H1 (cell line): ENCODE data around the gene ZNF609. TPM values are rescaled to one million over a fixed set of nuclear protein-coding genes. Genes with fewer than 3 reads are reported as not detected.

Experiments used
- CTCF ChIA-PET: fragments of 300-600 bp; sonication (Branson Sonifier 250); formaldehyde crosslinking; loops from one replicate; lab custom pipeline; 2021; ENCODE audit not compliant: partially characterized antibody; lab: Charles Lee
- POLR2A ChIA-PET: fragments of 300-600 bp; sonication (Branson Sonifier 250); formaldehyde crosslinking; loops from one replicate; lab custom pipeline; 2021; ENCODE audit warnings: inconsistent platforms; ENCODE audit not compliant: partially characterized antibody; lab: Charles Lee
- DNase-seq, 2 experiments: peaks; one replicate each; pipeline versions ENCODE4 v3.0.0 to v3.0.0-alpha.2; 2010 to 2022; ENCODE audit warnings: low spot score in 2 of 2, low read depth in 1 of 2, mixed read lengths in 1 of 2
- FAIRE-seq: peaks from 2 replicates; lab custom pipeline; 2011; peaks lifted over from hg19 to GRCh38; lab: Jason Lieb, UNC
- H2AFZ ChIP-seq: 2 replicates; pipeline ENCODE4 v1.8.1; 2012; ENCODE audit warnings: low read length, inconsistent platforms
- H2AK5ac ChIP-seq: 2 replicates; pipeline ENCODE4 v1.6.1; 2013; ENCODE audit warnings: low read depth, low read length
- H2BK120ac ChIP-seq: replicated peaks from 2 replicates; pipeline ENCODE3; 2013; ENCODE audit warnings: low read depth, low read length, inconsistent platforms
- H2BK12ac ChIP-seq: 2 replicates; pipeline ENCODE4 v1.6.1; 2013; ENCODE audit warnings: low read depth, low read length
- H2BK15ac ChIP-seq: 2 replicates; pipeline ENCODE4 v1.6.1; 2013; ENCODE audit warnings: low read length
- H2BK20ac ChIP-seq: 2 replicates; pipeline ENCODE4 v1.6.1; 2013; ENCODE audit warnings: low read length
- H2BK5ac ChIP-seq: 2 replicates; pipeline ENCODE4 v1.6.1; 2013; ENCODE audit warnings: low read depth, low read length
- H3K14ac ChIP-seq: 2 replicates; pipeline ENCODE4 v1.6.1; 2013; ENCODE audit warnings: inconsistent platforms; ENCODE audit not compliant: insufficient read length
- H3K18ac ChIP-seq: 2 replicates; pipeline ENCODE4 v1.6.1; 2013; ENCODE audit warnings: low read length; ENCODE audit errors: extremely low read depth
- H3K23ac ChIP-seq: 2 replicates; pipeline ENCODE4 v1.6.1; 2013; ENCODE audit warnings: inconsistent platforms; ENCODE audit not compliant: insufficient read length
- H3K23me2 ChIP-seq: 2 replicates; pipeline ENCODE4 v1.6.1; 2013; ENCODE audit warnings: low read depth, low read length
- H3K27ac ChIP-seq: 2 replicates; pipeline ENCODE4 v1.6.1; 2011; ENCODE audit warnings: low read depth, low read length, inconsistent platforms
- H3K27me3 ChIP-seq, 4 experiments: replicated peaks in 1 of 4; 1 replicate in 1 of 4; 2 replicates in 3 of 4; pipeline versions ENCODE4 v1.6.1 to v1.8.1; 2011 to 2013; ENCODE audit warnings: low read length in 3 of 4, mild to moderate bottlenecking in 3 of 4, inconsistent platforms in 2 of 4, mixed read lengths in 2 of 4, moderate library complexity in 1 of 4; ENCODE audit not compliant: control insufficient read depth in 3 of 4, insufficient read depth in 3 of 4; ENCODE audit errors: extremely low read depth in 1 of 4
- H3K36me3 ChIP-seq, 4 experiments: 2 replicates each; pipeline versions ENCODE4 v1.6.1 to v1.8.1; 2011 to 2013; ENCODE audit warnings: mild to moderate bottlenecking in 4 of 4, low read length in 3 of 4, moderate library complexity in 2 of 4, control low read depth in 1 of 4, inconsistent platforms in 1 of 4; ENCODE audit not compliant: insufficient read depth in 4 of 4, control insufficient read depth in 2 of 4
- H3K4ac ChIP-seq: replicated peaks from 2 replicates; pipeline ENCODE3; 2013; ENCODE audit warnings: low read length, low read depth, mixed read lengths, inconsistent platforms; ENCODE audit not compliant: insufficient read length
- H3K4me1 ChIP-seq, 4 experiments: replicated peaks in 1 of 4; 1 replicate in 1 of 4; 2 replicates in 3 of 4; pipeline versions ENCODE4 v1.6.1 to v1.8.1; 2011 to 2013; ENCODE audit warnings: low read length in 3 of 4, inconsistent platforms in 2 of 4, mixed read lengths in 1 of 4; ENCODE audit not compliant: insufficient read depth in 4 of 4, control insufficient read depth in 3 of 4
- H3K4me2 ChIP-seq, 2 experiments: 2 replicates each; pipeline versions ENCODE4 v1.6.1 to v1.8.1; 2011 to 2013; ENCODE audit warnings: low read depth in 2 of 2, low read length in 2 of 2, control low read depth in 1 of 2, inconsistent platforms in 1 of 2, mild to moderate bottlenecking in 1 of 2; ENCODE audit not compliant: insufficient read depth in 1 of 2
- H3K4me3 ChIP-seq, 4 experiments: fragments of 200-600, 300-600 bp in 1 of 4; sonication (generic), shearing (Covaris generic), sonication (Bioruptor Twin) in 1 of 4; 2 replicates each; pipeline versions ENCODE4 v1.5.1 to v1.8.1; 2011 to 2016; ENCODE audit warnings: low read length in 4 of 4, low read depth in 3 of 4, control low read depth in 2 of 4, inconsistent platforms in 2 of 4, mild to moderate bottlenecking in 2 of 4, mixed read lengths in 1 of 4, moderate library complexity in 1 of 4; ENCODE audit not compliant: insufficient read depth in 2 of 4; ENCODE audit errors: extremely low read depth in 1 of 4
- H3K56ac ChIP-seq: replicated peaks from 2 replicates; pipeline ENCODE3; 2013; ENCODE audit warnings: low read depth, mild to moderate bottlenecking, mixed read lengths, low read length, inconsistent platforms; ENCODE audit not compliant: insufficient read length
- H3K79me1 ChIP-seq: 2 replicates; pipeline ENCODE4 v1.6.1; 2013; ENCODE audit warnings: low read depth, low read length, control low read depth
- H3K79me2 ChIP-seq, 2 experiments: 2 replicates each; pipeline versions ENCODE4 v1.6.1 to v1.8.1; 2012 to 2013; ENCODE audit warnings: low read length in 2 of 2, mild to moderate bottlenecking in 2 of 2, inconsistent platforms in 1 of 2; ENCODE audit not compliant: insufficient read depth in 2 of 2, control insufficient read depth in 1 of 2
- H3K9ac ChIP-seq, 4 experiments: replicated peaks in 1 of 4; 1 replicate in 1 of 4; 2 replicates in 3 of 4; pipeline versions ENCODE4 v1.6.1 to v1.8.1; 2011 to 2013; ENCODE audit warnings: low read depth in 3 of 4, low read length in 3 of 4, control low read depth in 2 of 4, mild to moderate bottlenecking in 2 of 4, moderate library complexity in 2 of 4, inconsistent platforms in 1 of 4; ENCODE audit errors: extremely low read depth in 1 of 4
- H3K9me3 ChIP-seq, 2 experiments: 2 replicates each; pipeline versions ENCODE4 v1.6.1 to v1.8.1; 2012 to 2013; ENCODE audit warnings: mild to moderate bottlenecking in 2 of 2, moderate library complexity in 2 of 2, control low read depth in 1 of 2, inconsistent platforms in 1 of 2, low read depth in 1 of 2, low read length in 1 of 2, mixed read lengths in 1 of 2; ENCODE audit not compliant: insufficient read depth in 2 of 2
- H4K20me1 ChIP-seq, 2 experiments: replicated peaks in 1 of 2; 2 replicates each; pipeline versions ENCODE3 to v1.8.1; 2011 to 2013; ENCODE audit warnings: inconsistent platforms in 2 of 2, low read length in 2 of 2, mild to moderate bottlenecking in 1 of 2; ENCODE audit not compliant: insufficient read depth in 2 of 2, control insufficient read depth in 1 of 2
- H4K5ac ChIP-seq: 2 replicates; pipeline ENCODE4 v1.6.1; 2013; ENCODE audit warnings: low read length, low read depth, mixed read lengths, inconsistent platforms; ENCODE audit not compliant: insufficient read length
- H4K8ac ChIP-seq: 2 replicates; pipeline ENCODE4 v1.8.0; 2013; ENCODE audit warnings: mild to moderate bottlenecking, moderate library complexity, low read length, inconsistent platforms; ENCODE audit not compliant: insufficient read depth; ENCODE audit errors: extremely low read depth
- H4K91ac ChIP-seq: replicated peaks from 2 replicates; pipeline ENCODE3; 2013; ENCODE audit warnings: low read length, mixed read lengths, inconsistent platforms; ENCODE audit not compliant: insufficient read length
- ASH2L ChIP-seq: fragments of 200-600, 300-600 bp; sonication (generic); IDR thresholded peaks from one replicate; pipeline ENCODE4 v1.7.1; 2017; ENCODE audit warnings: low read length
- ATF3 ChIP-seq: IDR thresholded peaks from 2 replicates; pipeline ENCODE4 v1.6.1; 2011; ENCODE audit warnings: low read depth, mild to moderate bottlenecking, low read length; ENCODE audit not compliant: insufficient read depth
- BACH1 ChIP-seq: IDR thresholded peaks from 2 replicates; pipeline ENCODE4 v1.6.1; 2012; ENCODE audit warnings: low read length, improper control_type of control experiment
- BRCA1 ChIP-seq: IDR thresholded peaks from 2 replicates; pipeline ENCODE4 v1.6.1; 2012; ENCODE audit warnings: low read depth, low read length, improper control_type of control experiment
- CREB1 ChIP-seq: IDR thresholded peaks from 2 replicates; pipeline ENCODE4 v1.6.1; 2012; ENCODE audit warnings: inconsistent platforms
- EP300 ChIP-seq, 2 experiments: IDR thresholded peaks; 1 replicate in 1 of 2; 2 replicates in 1 of 2; pipeline ENCODE4 v1.6.1; 2011 to 2012; ENCODE audit warnings: low read depth in 2 of 2, low read length in 2 of 2, mild to moderate bottlenecking in 2 of 2, borderline replicate concordance in 1 of 2, inconsistent platforms in 1 of 2, moderate library complexity in 1 of 2
- RAD21 ChIP-seq, 2 experiments: IDR thresholded peaks in 1 of 2; conservative IDR thresholded peaks in 1 of 2; 2 replicates each; pipeline ENCODE4 v1.6.1; 2011; ENCODE audit warnings: low read depth in 2 of 2, low read length in 2 of 2, improper control_type of control experiment in 1 of 2, inconsistent platforms in 1 of 2, mild to moderate bottlenecking in 1 of 2, moderate library complexity in 1 of 2
- SIN3A ChIP-seq, 2 experiments: IDR thresholded peaks in 1 of 2; conservative IDR thresholded peaks in 1 of 2; 2 replicates each; pipeline ENCODE4 v1.6.1; 2011 to 2012; ENCODE audit warnings: low read length in 2 of 2, improper control_type of control experiment in 1 of 2, low read depth in 1 of 2, mild to moderate bottlenecking in 1 of 2
- WGBS, 2 experiments: shearing (Covaris generic) in 1 of 2; methylation state at CpG; one replicate each; pipeline versions ENCODE4 v1.1.6 to v1.1.7; 2013 to 2015; ENCODE audit warnings: low lambda C conversion rate in 2 of 2, mixed read lengths in 2 of 2, inconsistent platforms in 1 of 2, low coverage in 1 of 2, missing lambda C conversion rate in 1 of 2; ENCODE audit not compliant: insufficient replicate concordance in 2 of 2, insufficient coverage in 1 of 2, insufficient read length in 1 of 2; ENCODE audit errors: extremely low coverage in 1 of 2, missing lambda C conversion rate in 1 of 2; 5-methylcytosine and 5-hydroxymethylcytosine counted together
- polyA plus RNA-seq, 7 experiments: library from polyadenylated mRNA; depleted of rRNA in 3 of 7; stranded (reverse) in 5 of 7; unstranded in 2 of 7; fragments of >200 nt in 5 of 7; fragments of 200-250 nt in 2 of 7; gene quantifications; 1 replicate in 5 of 7; 2 replicates in 1 of 7; 4 replicates in 1 of 7; pipeline versions ENCODE4 v1.2.1 to v1.2.3, GENCODE V29; 2011 to 2013; ENCODE audit warnings: missing spikeins in 2 of 7, mixed read lengths in 2 of 7
- total RNA-seq: library from RNA; stranded (reverse); fragmentation: NEBNext Ultra II Directional; extraction: Animal tissue kit (Norgen Biotek cat#: 25700); gene quantifications from 2 replicates; pipeline ENCODE4 v1.2.1, GENCODE V29; 2021
- TF ChIP-seq, protein P1 (sequence below), 3 experiments: IDR thresholded peaks; 1 replicate in 2 of 3; 2 replicates in 1 of 3; pipeline versions ENCODE4 v1.5.1 to v1.6.1; 2011; ENCODE audit warnings: low read length in 3 of 3, mild to moderate bottlenecking in 3 of 3, inconsistent platforms in 2 of 3, low read depth in 1 of 3, moderate library complexity in 1 of 3; ENCODE audit not compliant: insufficient read depth in 1 of 3; ENCODE audit errors: control extremely low read depth in 1 of 3

ZNF609 gene
- total and polyA plus RNA-seq, 2 of the 8 experiments (the other 6 are each of a cell fraction or from before 2014, with no cell fraction given) = 15.5 to 47.8 TPM

- H3K4ac ChIP-seq = no peak overlapping the region
- no peak overlapping the region for H4K8ac ChIP-seq
- peaks cover 6 to 34% (median 23%) of the 10 kb centered on the region in 4 experiments; a peak in 7 of 8 replicates for H3K36me3 ChIP-seq
- no peak overlapping the region for H2AK5ac ChIP-seq
- peaks cover 26% of the 10 kb centered on the region for H3K23me2 ChIP-seq
- H2BK15ac ChIP-seq = 0 out of 2 replicates have a peak overlapping the region, but pooled peaks have one; percentile 4
- H3K23ac ChIP-seq = no peak overlapping the region
- H3K9me3 ChIP-seq = no peaks in the 10 kb centered on the region
- no peak overlapping the region for H3K9ac ChIP-seq
- WGBS, 2 experiments = 88% methylated on average over 3 of the region's 3 CpGs; no CpG with 5 or more reads in 1 of the 2 experiments
- no peak overlapping the region for H3K56ac ChIP-seq
- no peak overlapping the region for H3K14ac ChIP-seq
- H3K79me2 ChIP-seq = peaks cover 43 to 95% of the 10 kb centered on the region in 2 experiments
- ChIA-PET POLR2A (interaction anchor here (0.7 to 59.2 kb wide), 5 partner anchors 3 to 324 kb away, joined by 3 to 1192 read pairs (median 5); no protein-coding TSS in a partner anchor), CTCF (interaction anchor here (0.6 to 9.5 kb wide), 6 partner anchors 13 to 143 kb away, joined by 3 to 106 read pairs (median 3); no protein-coding TSS in a partner anchor)
- peaks cover 3% of the 10 kb centered on the region for H3K79me1 ChIP-seq
- H2AFZ ChIP-seq = no peak overlapping the region
- H2BK12ac ChIP-seq = no peak overlapping the region
- peak overlapping the region in 2 of 4 experiments; percentile 3 to 88; a peak in 2 of 8 replicates for H3K4me3 ChIP-seq
- no peak overlapping the region for H2BK120ac ChIP-seq
- H2BK5ac ChIP-seq = no peak overlapping the region
- no peak overlapping the region for H3K27ac ChIP-seq
- H3K4me2 ChIP-seq = peak overlapping the region; percentile 5 to 93; a peak in 1 of 4 replicates
- H2BK20ac ChIP-seq = no peak overlapping the region
- peaks cover 0 to 2% (median 0%) of the 10 kb centered on the region in 4 experiments; a peak in 1 of 7 replicates for H3K27me3 ChIP-seq
- FAIRE-seq (no peak), DNase-seq (no peak)
- H4K91ac ChIP-seq = no peak overlapping the region
- H3K18ac ChIP-seq = no peak overlapping the region
- H4K5ac ChIP-seq = no peak overlapping the region
- peaks cover 26 to 37% of the 10 kb centered on the region in 2 experiments for H4K20me1 ChIP-seq
- peaks cover 14 to 21% (median 18%) of the 10 kb centered on the region in 4 experiments for H3K4me1 ChIP-seq
- TF ChIP-seq BRCA1 (no peak), ATF3 (no peak), RAD21 (IDR thresholded peaks at IDR 0.05 in 1 of 2, conservative IDR thresholded peaks at IDR 0.05 in 1 of 2; ENCODE audit: low read depth in 2 of 2, low read length in 2 of 2) (no peak), ASH2L (no peak), SIN3A (conservative IDR thresholded peaks at IDR 0.05 in 1 of 2, IDR thresholded peaks at IDR 0.05 in 1 of 2; ENCODE audit: low read depth in 1 of 2, low read length in 2 of 2) (no peak), BACH1 (no peak), CREB1 (no peak), EP300 (IDR thresholded peaks at IDR 0.05; ENCODE audit: borderline replicate concordance in 1 of 2, low read depth in 2 of 2, low read length in 2 of 2) (no peak)
- TF ChIP-seq, protein P1, sequence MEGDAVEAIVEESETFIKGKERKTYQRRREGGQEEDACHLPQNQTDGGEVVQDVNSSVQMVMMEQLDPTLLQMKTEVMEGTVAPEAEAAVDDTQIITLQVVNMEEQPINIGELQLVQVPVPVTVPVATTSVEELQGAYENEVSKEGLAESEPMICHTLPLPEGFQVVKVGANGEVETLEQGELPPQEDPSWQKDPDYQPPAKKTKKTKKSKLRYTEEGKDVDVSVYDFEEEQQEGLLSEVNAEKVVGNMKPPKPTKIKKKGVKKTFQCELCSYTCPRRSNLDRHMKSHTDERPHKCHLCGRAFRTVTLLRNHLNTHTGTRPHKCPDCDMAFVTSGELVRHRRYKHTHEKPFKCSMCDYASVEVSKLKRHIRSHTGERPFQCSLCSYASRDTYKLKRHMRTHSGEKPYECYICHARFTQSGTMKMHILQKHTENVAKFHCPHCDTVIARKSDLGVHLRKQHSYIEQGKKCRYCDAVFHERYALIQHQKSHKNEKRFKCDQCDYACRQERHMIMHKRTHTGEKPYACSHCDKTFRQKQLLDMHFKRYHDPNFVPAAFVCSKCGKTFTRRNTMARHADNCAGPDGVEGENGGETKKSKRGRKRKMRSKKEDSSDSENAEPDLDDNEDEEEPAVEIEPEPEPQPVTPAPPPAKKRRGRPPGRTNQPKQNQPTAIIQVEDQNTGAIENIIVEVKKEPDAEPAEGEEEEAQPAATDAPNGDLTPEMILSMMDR (IDR thresholded peaks at IDR 0.05; ENCODE audit: control extremely low read depth in 1 of 3, insufficient read depth in 1 of 3, low read depth in 1 of 3, low read length in 3 of 3) = no peak
Observed at GRCh38 chr15:64697911-64698369, 237.6 kb downstream of the ZNF609 start.
